Glutamatergic neuron (in vitro differentiated cells): Measurements from ENCODE around the gene CFAP92. TPM values are rescaled to one million over a fixed set of nuclear protein-coding genes. Genes with fewer than 3 reads are reported as not detected.
"Not testable (repeated sequence)": the region's sequence is repeated elsewhere in the genome, so short reads cannot be mapped to it uniquely, and the experiment has no call there.

Source experiments
- DNase-seq: peaks from one replicate; pipeline ENCODE4 v3.0.0; 2022
- H3K27ac Mint-ChIP-seq: one replicate; pipeline ENCODE4 v1.8.0; 2020; ENCODE audit warnings: mild to moderate bottlenecking, mixed read lengths, inconsistent platforms; ENCODE audit not compliant: unreplicated experiment
- H3K27me3 Mint-ChIP-seq: one replicate; pipeline ENCODE4 v1.8.0; 2020; ENCODE audit warnings: mild to moderate bottlenecking, moderate library complexity, mixed read lengths, inconsistent platforms; ENCODE audit not compliant: unreplicated experiment
- H3K36me3 Mint-ChIP-seq: one replicate; pipeline ENCODE4 v1.8.0; 2020; ENCODE audit warnings: mild to moderate bottlenecking, mixed read lengths, inconsistent platforms; ENCODE audit not compliant: unreplicated experiment
- H3K4me1 Mint-ChIP-seq: one replicate; pipeline ENCODE4 v1.8.0; 2020; ENCODE audit warnings: mild to moderate bottlenecking, low read depth, mixed read lengths, inconsistent platforms; ENCODE audit not compliant: unreplicated experiment
- H3K4me3 Mint-ChIP-seq: one replicate; pipeline ENCODE4 v1.8.0; 2020; ENCODE audit warnings: mild to moderate bottlenecking, mixed read lengths, inconsistent platforms; ENCODE audit not compliant: unreplicated experiment
- H3K9me3 Mint-ChIP-seq: one replicate; pipeline ENCODE4 v1.8.0; 2020; ENCODE audit warnings: mild to moderate bottlenecking, moderate library complexity, mixed read lengths, inconsistent platforms; ENCODE audit not compliant: unreplicated experiment
- CTCF ChIP-seq: fragments of 200-600 bp; sonication (generic); IDR thresholded peaks from one replicate; pipeline ENCODE4 v1.5.0; 2021; ENCODE audit not compliant: partially characterized antibody, unreplicated experiment
- total RNA-seq: library from RNA; stranded (reverse); fragmentation: NEBNext Ultra II Directional; extraction: Animal tissue kit (Norgen Biotek cat#: 25700); gene quantifications from one replicate; pipeline ENCODE4 v1.2.1, GENCODE V29; 2021; ENCODE audit not compliant: unreplicated experiment

Gene CFAP92
- total RNA-seq, 1 donor from 2014 or later: 0.15 TPM

GRCh38 chr3:128933213-128933921 is 60.5 kb downstream of the CFAP92 start:
- TF ChIP-seq CTCF: no peak
- no peak overlapping the region for H3K27ac Mint-ChIP-seq
- no peaks in the 10 kb centered on the region for H3K4me1 Mint-ChIP-seq
- peaks cover 2% of the 10 kb centered on the region for H3K27me3 Mint-ChIP-seq
- DNase-seq: no peak
- no peak overlapping the region for H3K4me3 Mint-ChIP-seq
- H3K9me3 Mint-ChIP-seq: peaks cover 3% of the 10 kb centered on the region
- H3K36me3 Mint-ChIP-seq: no peaks in the 10 kb centered on the region

GRCh38 chr3:128932516-128933212 is 61.2 kb downstream of the CFAP92 start:
- no peak for TF ChIP-seq CTCF
- Mint-ChIP-seq H3K36me3 (no peaks in the 10 kb centered on the region), H3K9me3 (peaks cover 6% of the 10 kb centered on the region), H3K4me3 (no peak overlapping the region), H3K4me1 (no peaks in the 10 kb centered on the region), H3K27me3 (peaks cover 2% of the 10 kb centered on the region), H3K27ac (no peak overlapping the region)
- no peak for DNase-seq

- Mint-ChIP-seq H3K27ac (no peak overlapping the region), H3K27me3 (peaks cover 2% of the 10 kb centered on the region), H3K4me3 (no peak overlapping the region), H3K4me1 (no peaks in the 10 kb centered on the region), H3K9me3 (peaks cover 9% of the 10 kb centered on the region), H3K36me3 (peaks cover 5% of the 10 kb centered on the region)
- DNase-seq: no peak
- no peak for TF ChIP-seq CTCF
These were observed 62.8 kb downstream of the CFAP92 start for GRCh38 chr3:128931046-128931445.

GRCh38 chr3:128929364-128929763 is 64.5 kb downstream of the CFAP92 start:
- no peak overlapping the region for H3K4me3 Mint-ChIP-seq
- no peak for TF ChIP-seq CTCF
- no peak overlapping the region for H3K27ac Mint-ChIP-seq
- DNase-seq: no peak
- H3K27me3 Mint-ChIP-seq: peaks cover 4% of the 10 kb centered on the region
- H3K36me3 Mint-ChIP-seq: peaks cover 17% of the 10 kb centered on the region
- no peaks in the 10 kb centered on the region for H3K4me1 Mint-ChIP-seq
- H3K9me3 Mint-ChIP-seq: peaks cover 20% of the 10 kb centered on the region

GRCh38 chr3:128923986-128924385 is 69.9 kb downstream of the CFAP92 start:
- H3K4me3 Mint-ChIP-seq, H3K4me1 Mint-ChIP-seq, H3K27ac Mint-ChIP-seq, DNase-seq, H3K27me3 Mint-ChIP-seq: not testable (repeated sequence)
- Mint-ChIP-seq H3K9me3 (peaks cover 38% of the 10 kb centered on the region), H3K36me3 (peaks cover 56% of the 10 kb centered on the region)
